IPS-11a (cell line): ENCODE data around the gene LRRC7.
"Not testable (repeated sequence)": the region's sequence is repeated elsewhere in the genome, so short reads cannot be mapped to it uniquely, and the experiment has no call there.

Experiments used
- H3K4me3 ChIP-seq: one replicate; pipeline ENCODE4 v1.5.1; 2013; ENCODE audit warnings: low read depth, low read length, control low read depth

The LRRC7 gene

DNA sequence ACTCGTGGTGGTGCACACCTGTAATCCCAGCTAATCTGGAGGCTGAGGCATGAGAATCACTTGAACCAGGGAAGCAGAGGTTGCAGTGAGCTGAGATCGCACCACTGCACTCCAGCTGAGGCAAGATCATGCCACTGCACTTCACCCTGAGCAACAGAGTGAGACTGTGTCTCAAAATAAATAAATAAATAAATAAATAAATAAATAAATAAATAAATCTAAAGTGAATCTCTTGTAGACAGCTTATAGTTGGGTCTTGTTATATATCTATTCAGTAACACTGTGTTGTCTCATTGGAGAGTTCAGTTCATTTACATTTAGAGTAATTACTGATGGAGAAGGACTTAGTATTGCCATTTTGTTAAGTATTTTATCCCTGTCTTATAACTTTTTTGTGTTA, 379.2 kb downstream of the LRRC7 start:
- H3K4me3 ChIP-seq: no peak overlapping the region

- H3K4me3 ChIP-seq: no peak overlapping the region
Measured at GRCh38 chr1:69947837-69948236, 380.1 kb downstream of the LRRC7 start.

- no peak overlapping the region for H3K4me3 ChIP-seq
Measured at GRCh38 chr1:69952676-69953075, 385.0 kb downstream of the LRRC7 start.

- H3K4me3 ChIP-seq: not testable (repeated sequence)
Measured at GRCh38 chr1:69962452-69962851, 394.7 kb downstream of the LRRC7 start.

GRCh38 chr1:69967245-69967766, 399.6 kb downstream of the LRRC7 start:
- no peak overlapping the region for H3K4me3 ChIP-seq

DNA sequence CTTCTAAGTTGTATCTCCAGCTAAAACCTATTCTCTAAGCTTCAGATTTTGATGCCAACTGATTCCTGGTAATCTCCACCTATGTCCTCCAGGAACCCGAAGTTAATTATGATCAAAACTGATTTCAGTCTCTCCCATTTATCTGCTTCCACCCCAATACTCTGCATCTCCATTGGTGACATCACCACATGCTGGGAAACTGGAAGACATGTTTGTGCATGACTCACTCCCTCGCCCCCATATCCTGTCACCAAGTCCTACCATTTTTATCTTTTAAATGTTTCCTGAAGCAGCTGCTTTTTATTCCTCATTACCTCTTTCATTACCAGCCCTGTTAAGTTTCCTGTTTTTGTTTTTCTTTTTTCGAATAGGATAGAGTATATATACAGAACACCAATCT, 409.2 kb downstream of the LRRC7 start:
- no peak overlapping the region for H3K4me3 ChIP-seq

DNA sequence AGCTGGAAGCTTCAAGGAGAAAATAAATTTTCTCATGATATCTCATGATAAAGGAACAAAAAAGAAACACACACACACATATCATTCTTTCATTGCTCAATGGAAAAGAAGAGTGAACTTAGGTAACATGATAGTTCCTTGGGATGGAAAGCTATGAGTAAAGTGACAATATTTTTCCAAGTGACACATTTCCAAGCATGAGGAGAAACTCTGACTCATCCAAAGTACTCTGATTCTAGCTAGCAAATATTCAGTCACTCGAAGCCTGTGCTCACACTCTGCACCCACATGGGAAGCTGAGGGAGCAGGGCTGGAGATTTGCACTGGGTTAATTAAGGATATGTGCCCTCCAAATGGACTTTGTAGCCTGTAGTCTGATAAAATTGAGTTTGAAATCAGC, 415.3 kb downstream of the LRRC7 start:
- no peak overlapping the region for H3K4me3 ChIP-seq

- no peak overlapping the region for H3K4me3 ChIP-seq
Measured at GRCh38 chr1:69985376-69985775, 417.7 kb downstream of the LRRC7 start.

GRCh38 chr1:69985901-69986439, 418.2 kb downstream of the LRRC7 start:
- H3K4me3 ChIP-seq: no peak overlapping the region

DNA sequence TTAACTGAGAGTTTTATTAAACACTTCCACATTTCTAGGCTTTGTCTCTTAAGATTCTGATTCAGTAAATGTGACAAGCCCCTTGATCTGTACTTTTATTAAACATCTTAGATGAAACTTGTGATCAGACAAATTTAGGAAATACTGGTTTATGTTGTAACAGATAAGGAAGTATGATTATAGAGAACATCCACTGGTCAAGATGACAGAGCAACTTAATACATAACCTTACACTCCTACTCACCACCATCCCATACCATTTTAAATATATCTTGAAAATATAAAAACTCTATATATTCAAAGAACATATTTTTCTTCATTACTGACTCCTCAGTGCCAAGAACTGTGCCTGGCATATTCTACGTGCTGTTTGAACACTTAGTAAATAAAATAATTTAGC, 420.2 kb downstream of the LRRC7 start:
- H3K4me3 ChIP-seq: no peak overlapping the region

DNA sequence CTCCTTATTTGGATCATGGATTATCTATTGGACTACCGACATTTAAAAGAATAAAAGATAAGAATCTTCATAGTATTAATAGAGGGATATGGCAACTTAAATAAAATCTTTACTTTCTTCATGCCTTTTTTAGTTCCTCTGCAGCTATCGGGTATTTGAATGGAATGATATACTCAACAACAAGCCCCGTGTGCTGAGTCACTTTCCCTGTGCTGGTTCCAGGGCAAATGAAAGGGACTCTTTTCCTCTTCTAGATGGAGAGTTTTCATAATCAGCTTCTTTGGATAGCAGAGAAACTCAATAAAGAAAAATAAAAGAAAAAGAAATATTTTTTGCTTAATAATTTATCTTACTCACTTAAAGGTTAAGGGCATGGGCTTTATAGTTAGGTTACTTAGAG, 423.9 kb downstream of the LRRC7 start:
- no peak overlapping the region for H3K4me3 ChIP-seq

DNA sequence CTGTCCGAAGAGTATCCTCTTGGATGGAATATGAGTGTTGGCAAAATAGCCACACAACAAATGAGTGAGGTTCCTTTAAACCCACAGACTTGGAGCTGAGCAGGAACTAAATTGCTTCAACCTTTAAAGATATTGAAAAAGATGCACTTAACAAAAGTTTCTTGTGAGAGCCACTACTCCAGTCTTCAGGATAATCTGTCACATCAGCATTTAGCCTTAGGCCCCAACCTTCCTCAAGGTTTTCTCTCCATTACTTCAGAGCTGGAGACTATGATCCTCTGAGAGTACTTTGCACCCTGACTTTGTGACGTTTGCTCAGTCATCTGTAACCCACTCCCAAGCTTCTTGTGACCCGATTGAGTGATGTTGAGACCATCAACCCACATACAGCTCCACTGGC, 424.9 kb downstream of the LRRC7 start:
- no peak overlapping the region for H3K4me3 ChIP-seq

DNA sequence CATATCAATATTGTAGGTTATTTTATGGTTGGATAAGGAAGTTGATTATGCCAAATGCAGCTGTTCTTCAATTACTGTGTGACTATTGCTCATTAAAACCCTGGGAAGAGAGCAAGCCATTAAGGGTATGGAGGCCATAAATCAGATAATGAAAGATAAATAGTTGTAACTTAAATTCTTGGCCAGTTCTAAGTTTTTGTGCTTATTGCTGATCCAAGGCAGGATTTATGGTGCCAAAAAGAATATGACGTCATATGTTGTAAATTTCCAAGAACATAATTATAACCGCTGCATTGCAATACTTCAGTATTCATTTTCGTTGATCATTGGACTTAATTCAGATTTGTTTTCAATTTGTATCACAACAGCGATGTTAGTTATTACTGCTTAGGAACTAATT, 426.1 kb downstream of the LRRC7 start:
- H3K4me3 ChIP-seq: no peak overlapping the region

DNA sequence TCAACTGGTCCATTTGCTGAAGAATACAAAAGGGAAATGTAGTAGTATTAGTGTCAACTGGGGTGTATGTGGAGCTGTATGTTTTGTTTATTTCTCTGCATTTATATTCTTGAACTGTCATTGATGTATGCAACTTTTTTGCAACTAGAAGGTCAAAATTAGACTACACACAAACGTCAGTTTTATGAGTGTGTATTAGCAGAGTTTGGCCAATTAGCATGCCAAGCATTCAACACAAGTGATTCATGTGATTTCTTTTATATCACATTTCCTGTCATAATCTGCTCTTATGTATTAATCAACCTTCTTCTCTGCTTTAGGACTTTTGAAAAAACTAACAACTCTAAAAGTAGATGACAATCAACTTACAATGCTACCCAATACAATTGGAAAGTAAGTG, 426.5 kb downstream of the LRRC7 start:
- no peak overlapping the region for H3K4me3 ChIP-seq

DNA sequence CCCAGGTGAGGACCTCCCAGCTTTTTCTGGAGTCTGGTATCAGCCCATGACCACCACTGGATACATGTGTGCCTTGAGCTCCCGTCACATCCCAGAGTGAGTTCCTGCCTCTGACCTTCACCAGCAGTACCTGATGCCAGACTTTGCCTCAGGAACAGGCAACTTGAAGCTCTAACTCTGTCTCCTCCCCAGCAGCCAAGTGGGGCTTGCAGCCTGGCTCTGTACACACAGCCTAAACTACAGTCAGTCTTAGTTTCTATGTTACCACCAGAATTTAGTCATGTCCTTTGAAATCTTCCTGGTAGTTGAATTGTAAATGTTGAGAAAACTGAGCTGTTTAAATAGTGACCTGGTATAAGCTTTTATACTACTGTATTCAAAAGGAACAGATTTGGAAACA, 431.1 kb downstream of the LRRC7 start:
- H3K4me3 ChIP-seq: no peak overlapping the region

- no peak overlapping the region for H3K4me3 ChIP-seq
Measured at GRCh38 chr1:70003211-70003908, 435.6 kb downstream of the LRRC7 start.

GRCh38 chr1:70005386-70006034, 437.8 kb downstream of the LRRC7 start:
- H3K4me3 ChIP-seq: no peak overlapping the region

- H3K4me3 ChIP-seq: no peak overlapping the region
Measured at GRCh38 chr1:70008660-70009059, 440.9 kb downstream of the LRRC7 start.

GRCh38 chr1:70017770-70018169, 450.0 kb downstream of the LRRC7 start:
- no peak overlapping the region for H3K4me3 ChIP-seq

- H3K4me3 ChIP-seq: no peak overlapping the region
Measured at GRCh38 chr1:70024272-70024671, 456.6 kb downstream of the LRRC7 start.

DNA sequence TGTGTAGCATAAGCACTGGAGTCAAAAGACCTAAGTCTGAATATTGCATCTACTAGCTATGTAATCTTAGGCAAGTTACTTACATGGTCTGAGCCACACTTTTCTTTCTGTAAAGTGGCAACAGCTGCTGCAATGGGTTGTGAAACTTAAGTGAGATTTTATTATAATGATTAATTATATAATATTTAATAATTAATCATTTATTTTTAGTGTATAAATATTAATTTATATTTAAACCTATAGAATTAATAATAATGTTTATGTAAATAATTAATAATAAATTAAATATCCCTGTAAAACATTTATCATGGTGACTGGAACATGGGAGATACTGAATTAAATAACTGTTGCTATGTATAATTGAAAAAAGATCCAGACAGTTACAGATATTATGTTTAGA, 457.3 kb downstream of the LRRC7 start:
- no peak overlapping the region for H3K4me3 ChIP-seq

DNA sequence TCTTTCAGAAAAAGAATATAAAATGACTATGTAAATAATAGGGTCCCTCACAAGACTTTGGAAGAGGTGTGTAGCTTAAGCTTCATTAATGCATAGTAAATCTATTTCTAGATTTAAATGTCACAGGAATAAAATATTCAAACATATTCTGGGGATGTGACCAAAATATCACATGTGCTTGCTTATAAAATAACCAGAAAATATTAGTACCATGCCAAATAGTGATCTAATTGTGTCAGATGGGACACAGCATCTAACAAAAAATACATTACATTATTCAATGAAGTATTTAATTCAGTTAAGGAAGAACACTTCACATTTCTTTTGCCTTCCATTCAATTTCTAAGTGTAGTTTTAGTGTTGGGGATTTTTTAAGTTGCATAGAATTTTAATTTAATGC, 458.1 kb downstream of the LRRC7 start:
- H3K4me3 ChIP-seq: no peak overlapping the region
